SK-N-SH (cell line): ENCODE data around the gene PLEKHG3. TPM values are rescaled to one million over a fixed set of nuclear protein-coding genes. Genes with fewer than 3 reads are reported as not detected.

ENCODE experiments used
- CTCF ChIA-PET: fragments of 300-600, 350-600 bp; formaldehyde crosslinking; extraction: SDS; loops from one replicate; lab custom pipeline; 2021; lab: Yijun Ruan, JAX
- POLR2A ChIA-PET: fragments of 350-600 bp; sonication (Branson Sonifier 250); formaldehyde crosslinking; extraction: SDS; loops from one replicate; lab custom pipeline; 2020; ENCODE audit warnings: antibody characterized with exemption, inconsistent platforms; lab: Yijun Ruan, JAX
- DNase-seq: peaks from one replicate; pipeline ENCODE4 v3.0.0; 2012
- H2AFZ ChIP-seq: fragments of 200-600 bp; sonication (generic); 2 replicates; pipeline ENCODE4 v1.8.1; 2016; ENCODE audit warnings: antibody characterized with exemption, mild to moderate bottlenecking, low read depth
- H3F3A ChIP-seq: fragments of 200-600 bp; sonication (generic); replicated peaks from 2 replicates; pipeline ENCODE3; 2016; ENCODE audit warnings: antibody characterized with exemption, mild to moderate bottlenecking; ENCODE audit not compliant: insufficient read depth
- H3K27ac ChIP-seq, 2 experiments: fragments of 200-500 bp in 1 of 2; fragments of 200-600 bp in 1 of 2; sonication (Bioruptor generic) in 1 of 2; sonication (generic), shearing (Covaris generic) in 1 of 2; 2 replicates each; pipeline versions ENCODE4 v1.5.1 to v1.6.1; 2014 to 2016; ENCODE audit warnings: low read depth in 2 of 2, inconsistent platforms in 1 of 2, low read length in 1 of 2, mild to moderate bottlenecking in 1 of 2, mixed read lengths in 1 of 2
- H3K27me3 ChIP-seq: fragments of 200-600 bp; sonication (generic), shearing (Covaris generic); 2 replicates; pipeline ENCODE4 v1.6.1; 2016; ENCODE audit warnings: mixed run types; ENCODE audit not compliant: insufficient read depth
- H3K36me3 ChIP-seq, 2 experiments: fragments of 200-500 bp in 1 of 2; fragments of 200-600 bp in 1 of 2; sonication (Bioruptor generic) in 1 of 2; sonication (generic) in 1 of 2; replicated peaks in 1 of 2; 2 replicates each; pipeline versions ENCODE3 to v1.5.1; 2014 to 2016; ENCODE audit warnings: low read length in 1 of 2, mild to moderate bottlenecking in 1 of 2; ENCODE audit not compliant: insufficient read depth in 2 of 2, control insufficient read depth in 1 of 2
- H3K4me1 ChIP-seq, 2 experiments: fragments of 200-500 bp in 1 of 2; fragments of 200-600 bp in 1 of 2; sonication (Bioruptor generic) in 1 of 2; sonication (generic), shearing (Covaris generic) in 1 of 2; 2 replicates each; pipeline versions ENCODE4 v1.5.1 to v1.6.1; 2014 to 2016; ENCODE audit warnings: low read depth in 1 of 2, low read length in 1 of 2, mixed run types in 1 of 2; ENCODE audit not compliant: insufficient read depth in 2 of 2, control insufficient read depth in 1 of 2
- H3K4me2 ChIP-seq: fragments of 200-600 bp; sonication (generic), shearing (Covaris generic); 2 replicates; pipeline ENCODE4 v1.6.1; 2017; ENCODE audit warnings: mixed run types
- H3K4me3 ChIP-seq, 2 experiments: fragments of 200-500 bp in 1 of 2; fragments of 200-600 bp in 1 of 2; sonication (Bioruptor generic) in 1 of 2; sonication (generic), shearing (Covaris generic) in 1 of 2; 2 replicates each; pipeline versions ENCODE4 v1.5.1 to v1.8.1; 2014 to 2016; ENCODE audit warnings: low read depth in 2 of 2, inconsistent platforms in 1 of 2, low read length in 1 of 2, mild to moderate bottlenecking in 1 of 2, mixed read lengths in 1 of 2, moderate library complexity in 1 of 2
- H3K79me2 ChIP-seq: fragments of 200-600 bp; sonication (generic); 2 replicates; pipeline ENCODE4 v1.8.1; 2017; ENCODE audit warnings: mild to moderate bottlenecking; ENCODE audit not compliant: insufficient read depth
- H3K9ac ChIP-seq: fragments of 200-600 bp; sonication (generic); 2 replicates; pipeline ENCODE4 v1.6.1; 2017; ENCODE audit warnings: mixed run types
- H3K9me2 ChIP-seq: fragments of 200-600 bp; sonication (generic); 2 replicates; pipeline ENCODE4 v1.6.1; 2017; ENCODE audit warnings: mixed run types
- H3K9me3 ChIP-seq: fragments of 200-600 bp; sonication (generic); 2 replicates; pipeline ENCODE4 v1.6.1; 2017; ENCODE audit warnings: mixed run types, mild to moderate bottlenecking, moderate library complexity
- H4K20me1 ChIP-seq: fragments of 200-600 bp; sonication (generic); 2 replicates; pipeline ENCODE4 v1.6.1; 2017; ENCODE audit warnings: mild to moderate bottlenecking, mixed run types; ENCODE audit not compliant: insufficient read depth
- ELF1 ChIP-seq: IDR thresholded peaks from 2 replicates; pipeline ENCODE4 v1.4.0; 2012
- EP300 ChIP-seq, 2 experiments: IDR thresholded peaks; 2 replicates each; pipeline versions ENCODE4 v1.4.0 to v1.6.1; 2012; ENCODE audit warnings: borderline replicate concordance in 1 of 2, low read depth in 1 of 2, low read length in 1 of 2
- FOSL2 ChIP-seq: IDR thresholded peaks from 2 replicates; pipeline ENCODE4 v1.4.0; 2012; ENCODE audit warnings: low read depth, mild to moderate bottlenecking, moderate library complexity, borderline replicate concordance
- FOXM1 ChIP-seq: IDR thresholded peaks from 2 replicates; pipeline ENCODE4 v1.4.0; 2012; ENCODE audit warnings: low read depth, mild to moderate bottlenecking
- JUND ChIP-seq: IDR thresholded peaks from 2 replicates; pipeline ENCODE4 v1.4.0; 2012
- MEF2A ChIP-seq: IDR thresholded peaks from 2 replicates; pipeline ENCODE4 v1.4.0; 2012; ENCODE audit warnings: low read depth, borderline replicate concordance
- NFIC ChIP-seq: IDR thresholded peaks from 2 replicates; pipeline ENCODE4 v1.4.0; 2012; ENCODE audit warnings: borderline replicate concordance
- NRF1 ChIP-seq: IDR thresholded peaks from 2 replicates; pipeline ENCODE4 v1.6.1; 2012; ENCODE audit warnings: low read depth, mild to moderate bottlenecking, low read length
- POLR2AphosphoS5 ChIP-seq: IDR thresholded peaks from 2 replicates; pipeline ENCODE4 v1.6.1; 2012; ENCODE audit warnings: low read depth, low read length
- RFX5 ChIP-seq: IDR thresholded peaks from 2 replicates; pipeline ENCODE4 v1.6.1; 2012; ENCODE audit warnings: mild to moderate bottlenecking, improper control_type of control experiment, low read length
- SMC3 ChIP-seq: IDR thresholded peaks from 2 replicates; pipeline ENCODE4 v1.6.1; 2012; ENCODE audit warnings: low read depth, low read length, improper control_type of control experiment
- TAF1 ChIP-seq: IDR thresholded peaks from 2 replicates; pipeline ENCODE4 v1.6.1; 2012; ENCODE audit warnings: low read depth, mild to moderate bottlenecking, low read length, moderate library complexity, borderline replicate concordance
- TCF12 ChIP-seq: IDR thresholded peaks from 2 replicates; pipeline ENCODE4 v1.4.0; 2012
- TEAD4 ChIP-seq: IDR thresholded peaks from 2 replicates; pipeline ENCODE4 v1.4.0; 2012; ENCODE audit warnings: mild to moderate bottlenecking, borderline replicate concordance; ENCODE audit not compliant: insufficient read depth
- YY1 ChIP-seq: IDR thresholded peaks from 2 replicates; pipeline ENCODE4 v1.4.0; 2012; ENCODE audit warnings: low read depth, mild to moderate bottlenecking
- WGBS: methylation state at CpG from one replicate; pipeline ENCODE4 v1.1.6; 2017; ENCODE audit warnings: low lambda C conversion rate; 5-methylcytosine and 5-hydroxymethylcytosine counted together
- polyA plus RNA-seq, 3 experiments: library from polyadenylated mRNA; depleted of rRNA; stranded (reverse); fragments of >200 nt; gene quantifications; 2 replicates each; pipeline ENCODE4 v1.2.3, GENCODE V29; 2012
- TF ChIP-seq, protein P1 (sequence below): fragments of 150-350 bp; IDR thresholded peaks from 2 replicates; pipeline ENCODE4 v1.6.1; 2016; ENCODE audit warnings: mild to moderate bottlenecking, low read depth, low read length
- TF ChIP-seq, protein P2 (sequence below): IDR thresholded peaks from 2 replicates; pipeline ENCODE4 v1.4.0; 2012; ENCODE audit warnings: low read depth, borderline replicate concordance
- TF ChIP-seq, protein P3 (sequence below): IDR thresholded peaks from 2 replicates; pipeline ENCODE4; 2012
- TF ChIP-seq, protein P4 (sequence below): IDR thresholded peaks from 2 replicates; pipeline ENCODE4 v1.4.0; 2012; ENCODE audit warnings: low read depth

The PLEKHG3 gene
- polyA plus RNA-seq, 1 of the 3 experiments (the other 2 are of a cell fraction), result 5.1 TPM

DNA sequence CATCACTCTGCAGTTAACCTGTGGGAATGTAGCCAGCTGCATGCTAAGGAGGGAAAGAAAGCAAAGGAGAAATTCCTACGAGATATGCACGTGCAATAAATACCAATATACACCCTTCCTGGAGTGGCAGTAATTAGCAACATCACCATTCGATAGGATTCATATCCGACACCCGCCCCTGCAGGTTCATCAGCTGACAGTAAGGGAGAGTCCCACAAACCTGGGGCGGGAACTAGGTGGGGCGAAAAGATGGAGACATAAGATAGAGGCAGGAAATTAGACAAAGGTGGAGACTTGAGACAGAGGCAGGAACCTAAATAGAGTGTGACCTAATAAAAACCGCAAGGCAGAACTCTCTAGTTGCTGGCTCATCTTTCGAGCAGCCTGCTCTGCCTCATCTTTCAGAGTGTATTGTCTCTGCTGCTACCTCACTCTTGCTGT is 51.6 kb downstream of the PLEKHG3 start:
- Histone ChIP-seq H3K36me3 (no peaks in the 10 kb centered on the region), H3K79me2 (no peaks in the 10 kb centered on the region), H2AFZ (no peak overlapping the region), H3K27ac (no peak overlapping the region), H3F3A (peaks cover 4% of the 10 kb centered on the region), H3K9ac (no peak overlapping the region), H3K9me3 (no peaks in the 10 kb centered on the region), H3K4me2 (no peak overlapping the region), H3K4me3 (no peak overlapping the region), H3K9me2 (no peaks in the 10 kb centered on the region), H4K20me1 (no peaks in the 10 kb centered on the region), H3K27me3 (no peaks in the 10 kb centered on the region), H3K4me1 (peaks cover 19 to 35% of the 10 kb centered on the region in 2 experiments)
- WGBS, result 90% methylated on average over 9 of the region's 9 CpGs
- POLR2A ChIA-PET, result no interaction called here
- TF ChIP-seq SMC3, result no peak
- TF ChIP-seq TEAD4, result no peak
- TF ChIP-seq EP300 (IDR thresholded peaks at IDR 0.05; ENCODE audit: borderline replicate concordance in 1 of 2, low read depth in 1 of 2, low read length in 1 of 2), result no peak
- no peak for TF ChIP-seq NFIC
- TF ChIP-seq FOSL2, result no peak
- TF ChIP-seq JUND, result no peak
- TF ChIP-seq, protein P1, sequence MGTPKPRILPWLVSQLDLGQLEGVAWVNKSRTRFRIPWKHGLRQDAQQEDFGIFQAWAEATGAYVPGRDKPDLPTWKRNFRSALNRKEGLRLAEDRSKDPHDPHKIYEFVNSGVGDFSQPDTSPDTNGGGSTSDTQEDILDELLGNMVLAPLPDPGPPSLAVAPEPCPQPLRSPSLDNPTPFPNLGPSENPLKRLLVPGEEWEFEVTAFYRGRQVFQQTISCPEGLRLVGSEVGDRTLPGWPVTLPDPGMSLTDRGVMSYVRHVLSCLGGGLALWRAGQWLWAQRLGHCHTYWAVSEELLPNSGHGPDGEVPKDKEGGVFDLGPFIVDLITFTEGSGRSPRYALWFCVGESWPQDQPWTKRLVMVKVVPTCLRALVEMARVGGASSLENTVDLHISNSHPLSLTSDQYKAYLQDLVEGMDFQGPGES, result no peak
- TF ChIP-seq MEF2A, result no peak
- no peak for TF ChIP-seq TCF12
- TF ChIP-seq, protein P2, sequence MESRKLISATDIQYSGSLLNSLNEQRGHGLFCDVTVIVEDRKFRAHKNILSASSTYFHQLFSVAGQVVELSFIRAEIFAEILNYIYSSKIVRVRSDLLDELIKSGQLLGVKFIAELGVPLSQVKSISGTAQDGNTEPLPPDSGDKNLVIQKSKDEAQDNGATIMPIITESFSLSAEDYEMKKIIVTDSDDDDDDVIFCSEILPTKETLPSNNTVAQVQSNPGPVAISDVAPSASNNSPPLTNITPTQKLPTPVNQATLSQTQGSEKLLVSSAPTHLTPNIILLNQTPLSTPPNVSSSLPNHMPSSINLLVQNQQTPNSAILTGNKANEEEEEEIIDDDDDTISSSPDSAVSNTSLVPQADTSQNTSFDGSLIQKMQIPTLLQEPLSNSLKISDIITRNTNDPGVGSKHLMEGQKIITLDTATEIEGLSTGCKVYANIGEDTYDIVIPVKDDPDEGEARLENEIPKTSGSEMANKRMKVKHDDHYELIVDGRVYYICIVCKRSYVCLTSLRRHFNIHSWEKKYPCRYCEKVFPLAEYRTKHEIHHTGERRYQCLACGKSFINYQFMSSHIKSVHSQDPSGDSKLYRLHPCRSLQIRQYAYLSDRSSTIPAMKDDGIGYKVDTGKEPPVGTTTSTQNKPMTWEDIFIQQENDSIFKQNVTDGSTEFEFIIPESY, result no peak
- no peak for TF ChIP-seq POLR2AphosphoS5
- TF ChIP-seq FOXM1, result no peak
- TF ChIP-seq NRF1, result no peak
- no peak for TF ChIP-seq TAF1
- TF ChIP-seq, protein P3, sequence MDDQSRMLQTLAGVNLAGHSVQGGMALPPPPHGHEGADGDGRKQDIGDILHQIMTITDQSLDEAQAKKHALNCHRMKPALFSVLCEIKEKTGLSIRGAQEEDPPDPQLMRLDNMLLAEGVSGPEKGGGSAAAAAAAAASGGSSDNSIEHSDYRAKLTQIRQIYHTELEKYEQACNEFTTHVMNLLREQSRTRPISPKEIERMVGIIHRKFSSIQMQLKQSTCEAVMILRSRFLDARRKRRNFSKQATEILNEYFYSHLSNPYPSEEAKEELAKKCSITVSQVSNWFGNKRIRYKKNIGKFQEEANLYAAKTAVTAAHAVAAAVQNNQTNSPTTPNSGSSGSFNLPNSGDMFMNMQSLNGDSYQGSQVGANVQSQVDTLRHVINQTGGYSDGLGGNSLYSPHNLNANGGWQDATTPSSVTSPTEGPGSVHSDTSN, result no peak
- TF ChIP-seq ELF1, result no peak
- TF ChIP-seq YY1, result no peak
- TF ChIP-seq, protein P4, sequence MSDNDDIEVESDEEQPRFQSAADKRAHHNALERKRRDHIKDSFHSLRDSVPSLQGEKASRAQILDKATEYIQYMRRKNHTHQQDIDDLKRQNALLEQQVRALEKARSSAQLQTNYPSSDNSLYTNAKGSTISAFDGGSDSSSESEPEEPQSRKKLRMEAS, result no peak
- no peak for TF ChIP-seq RFX5
- DNase-seq, result no peak
- CTCF ChIA-PET, result interaction anchor here (1.7 kb wide), 1 partner anchor 136 kb away, joined by 5 read pairs; no protein-coding TSS in a partner anchor
